Keratinocyte (primary cell): Measurements from ENCODE around the gene LHX5.

Experiments used
- CTCF ChIP-seq, 3 experiments: IDR thresholded peaks in 1 of 3; conservative IDR thresholded peaks in 1 of 3; optimal IDR thresholded peaks in 1 of 3; 2 replicates in 2 of 3; 3 replicates in 1 of 3; pipeline versions ENCODE3 to v1.5.1; 2011; ENCODE audit warnings: low read length in 3 of 3, mild to moderate bottlenecking in 3 of 3, moderate library complexity in 2 of 3, control low read depth in 1 of 3, inconsistent platforms in 1 of 3; ENCODE audit not compliant: insufficient read depth in 2 of 3; ENCODE audit errors: extremely low read depth in 1 of 3
- EZH2 ChIP-seq: IDR thresholded peaks from one replicate; pipeline ENCODE4 v1.6.1; 2012; ENCODE audit warnings: inconsistent platforms, mild to moderate bottlenecking, low read length, moderate library complexity

GRCh38 chr12:113414519-113415038, 57.1 kb downstream of the LHX5 start:
- TF ChIP-seq CTCF (optimal IDR thresholded peaks at IDR 0.05 in 1 of 3, IDR thresholded peaks at IDR 0.05 in 1 of 3, conservative IDR thresholded peaks at IDR 0.05 in 1 of 3; ENCODE audit: extremely low read depth in 1 of 3, insufficient read depth in 2 of 3, low read length in 3 of 3) (no peak), EZH2 (no peak)
